8988T (cell line): ENCODE measurements around the gene EPHB3.

Experiments
- DNase-seq: peaks from one replicate; pipeline ENCODE4 v3.0.0; 2011

EPHB3 gene

DNA sequence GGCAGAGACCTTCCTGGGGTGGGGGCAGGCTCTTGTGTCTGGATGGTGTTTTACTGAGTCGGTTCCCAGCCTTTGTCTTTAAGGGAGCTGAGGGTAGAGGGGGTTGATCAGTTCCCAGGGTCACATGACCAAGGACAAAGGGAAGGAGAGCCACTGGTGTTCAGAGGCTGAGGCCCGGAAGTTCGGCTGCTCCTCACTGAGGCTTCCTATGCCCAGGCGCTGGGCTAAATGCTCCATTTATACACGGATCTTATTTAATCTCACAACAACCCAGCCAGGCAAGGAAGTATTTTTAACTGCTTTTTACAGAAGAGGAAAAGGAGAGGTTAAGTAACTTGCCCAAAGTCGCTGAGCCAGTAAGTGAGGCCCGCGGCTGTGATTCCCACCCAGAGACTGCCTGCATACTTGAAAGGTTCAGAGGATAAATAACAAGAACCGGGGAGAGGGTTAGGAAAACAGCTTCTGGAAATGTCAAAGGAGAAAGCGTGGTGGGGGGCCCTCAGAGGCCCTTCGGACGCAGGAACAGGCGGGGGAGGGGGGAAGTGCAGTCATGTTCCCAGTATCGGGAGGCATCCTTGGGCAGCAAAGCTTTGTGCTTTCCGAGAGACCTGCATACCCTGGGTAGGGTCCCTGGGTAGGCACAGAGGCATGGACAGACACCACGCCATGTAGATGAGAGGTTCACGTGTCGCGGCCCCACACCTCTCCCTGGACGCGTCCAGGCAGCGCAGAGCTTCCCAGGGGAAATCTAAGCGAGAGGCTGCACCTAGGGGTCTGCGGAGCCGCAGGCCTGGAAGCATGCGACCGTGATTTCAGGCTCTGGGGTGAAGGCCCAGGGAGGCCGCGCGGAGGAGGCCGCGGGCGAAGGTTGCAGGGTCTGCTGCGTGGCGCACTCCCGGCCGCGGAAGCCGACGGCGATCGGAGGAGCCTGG lies 21.3 kb downstream of the EPHB3 start:
- DNase-seq, result no peak

DNA sequence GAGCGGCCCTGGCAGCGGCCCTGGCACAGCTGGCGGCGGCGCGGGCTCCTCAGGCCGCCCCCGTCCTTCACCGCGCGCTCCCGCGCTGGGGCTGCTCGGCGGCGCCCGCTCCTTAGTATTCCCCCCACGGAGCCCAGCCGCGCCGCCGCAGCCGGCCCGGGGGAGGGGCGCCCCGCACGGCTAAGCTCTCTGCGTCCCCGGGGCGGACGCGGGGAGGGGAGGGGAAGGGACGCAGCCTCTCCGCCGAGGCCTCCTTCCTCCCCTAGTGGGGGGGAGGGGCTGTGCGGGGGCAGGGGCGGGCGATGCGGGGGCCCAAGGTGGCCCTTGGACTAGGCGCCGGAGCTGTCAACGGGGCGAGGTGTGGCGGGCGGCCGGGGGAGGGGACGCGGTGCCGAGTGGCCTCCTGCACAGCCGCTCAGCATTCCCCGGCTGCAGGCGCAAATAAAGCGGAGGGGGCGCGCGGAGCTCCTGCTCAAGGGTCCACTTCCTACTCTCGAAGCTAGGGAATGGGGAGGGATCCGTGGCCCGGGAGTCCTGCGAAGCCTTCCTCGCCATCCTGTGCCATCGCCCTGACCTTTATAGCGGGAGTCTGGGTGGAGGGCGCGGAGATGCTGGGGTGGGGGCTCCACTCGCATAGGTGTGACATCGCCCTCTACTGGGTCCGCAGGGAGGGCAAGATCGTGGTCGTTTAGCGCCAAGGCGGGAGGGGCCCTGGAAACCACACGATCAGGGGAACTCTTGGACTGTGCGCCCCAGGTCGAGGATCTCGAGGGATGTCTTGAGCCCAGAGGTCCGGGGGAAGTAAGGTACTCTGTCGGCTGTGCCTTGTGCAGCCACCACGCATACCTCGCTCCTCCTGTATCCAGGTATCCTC lies 22.2 kb downstream of the EPHB3 start:
- DNase-seq, result no peak

DNA sequence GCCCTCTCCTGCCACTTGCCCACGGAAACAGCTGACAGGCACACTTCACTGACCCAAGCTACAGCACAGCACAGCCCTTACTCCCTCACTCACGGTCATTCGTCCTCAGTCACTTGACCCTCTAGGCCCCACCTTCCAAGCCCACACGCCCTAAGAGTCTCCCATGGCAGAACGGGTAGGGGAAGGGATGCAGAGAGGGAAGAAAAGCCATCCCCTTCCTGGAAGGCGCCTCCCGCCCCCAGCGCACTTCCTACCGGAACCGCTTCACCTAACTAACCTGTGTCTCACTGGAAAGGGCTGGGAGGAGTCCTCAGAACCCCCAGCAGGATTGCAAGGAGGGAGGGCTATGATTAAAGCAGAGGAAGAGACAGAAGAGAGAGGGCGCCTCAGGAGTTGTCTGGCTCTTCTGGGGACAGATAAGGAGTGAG lies 22.9 kb downstream of the EPHB3 start:
- DNase-seq, result no peak

GRCh38 chr3:184585545-184585944 lies 24.0 kb downstream of the EPHB3 start:
- DNase-seq, result no peak

DNA sequence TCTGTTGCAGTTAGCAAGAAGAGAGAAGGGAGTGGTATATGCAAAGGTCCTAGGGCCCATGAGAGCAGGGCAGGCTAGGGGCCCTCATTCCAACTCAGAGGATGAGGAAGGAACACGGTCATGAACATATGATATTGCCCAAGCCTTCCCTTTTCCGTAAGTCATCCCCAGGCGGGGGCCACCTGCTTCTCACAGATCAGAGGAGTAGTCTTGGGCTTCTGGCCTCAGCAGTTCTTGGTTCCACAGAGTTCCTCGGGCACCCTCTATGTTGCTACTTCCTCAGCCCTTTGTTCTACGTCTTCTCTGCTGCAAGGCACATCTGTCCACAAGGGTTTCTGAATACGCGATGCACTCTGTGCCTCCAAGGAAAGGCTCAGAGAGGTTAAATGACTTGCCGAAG lies 25.3 kb downstream of the EPHB3 start:
- DNase-seq, result no peak

DNA sequence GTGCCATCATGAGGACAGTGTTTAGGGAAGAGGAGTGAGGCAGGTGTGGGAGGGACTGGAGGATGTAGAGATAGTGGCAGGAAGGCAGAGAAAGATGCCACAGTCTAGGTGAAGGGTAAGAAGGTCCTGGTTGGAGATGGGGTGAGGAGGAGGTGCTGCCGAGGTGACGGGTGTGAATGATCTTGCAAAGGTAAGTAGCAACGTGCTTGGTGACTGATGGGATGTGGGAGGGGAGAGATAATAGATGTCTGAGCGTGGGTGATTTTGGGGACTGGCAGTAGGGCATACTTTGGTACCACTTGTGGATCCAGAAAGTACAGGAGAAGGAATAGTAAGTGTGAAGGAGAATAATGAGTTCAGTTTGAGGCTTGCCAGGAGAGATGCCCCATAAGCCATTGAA lies 27.2 kb downstream of the EPHB3 start:
- no peak for DNase-seq

GRCh38 chr3:184590795-184591194 lies 29.2 kb downstream of the EPHB3 start:
- DNase-seq, result no peak

DNA sequence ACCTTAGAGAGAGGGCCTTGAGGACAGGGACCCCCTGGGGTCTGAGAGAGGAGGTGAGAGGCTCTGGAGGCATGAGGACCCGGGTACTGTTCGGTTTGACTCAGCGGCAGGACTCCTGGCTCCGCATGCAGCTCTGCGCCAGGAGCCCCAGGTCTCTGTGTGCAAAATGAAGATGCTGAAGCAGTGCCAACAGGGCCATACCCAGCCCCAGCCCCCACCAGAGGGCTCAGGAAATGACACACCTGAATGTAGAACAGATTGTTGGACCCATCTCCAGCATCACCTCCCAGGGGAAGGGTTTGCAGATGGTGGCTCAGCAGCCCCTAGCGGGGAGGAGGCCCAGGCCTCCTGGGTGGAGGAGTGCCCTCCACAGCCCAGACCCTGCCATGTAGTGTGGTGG lies 30.2 kb downstream of the EPHB3 start:
- DNase-seq, result no peak

DNA sequence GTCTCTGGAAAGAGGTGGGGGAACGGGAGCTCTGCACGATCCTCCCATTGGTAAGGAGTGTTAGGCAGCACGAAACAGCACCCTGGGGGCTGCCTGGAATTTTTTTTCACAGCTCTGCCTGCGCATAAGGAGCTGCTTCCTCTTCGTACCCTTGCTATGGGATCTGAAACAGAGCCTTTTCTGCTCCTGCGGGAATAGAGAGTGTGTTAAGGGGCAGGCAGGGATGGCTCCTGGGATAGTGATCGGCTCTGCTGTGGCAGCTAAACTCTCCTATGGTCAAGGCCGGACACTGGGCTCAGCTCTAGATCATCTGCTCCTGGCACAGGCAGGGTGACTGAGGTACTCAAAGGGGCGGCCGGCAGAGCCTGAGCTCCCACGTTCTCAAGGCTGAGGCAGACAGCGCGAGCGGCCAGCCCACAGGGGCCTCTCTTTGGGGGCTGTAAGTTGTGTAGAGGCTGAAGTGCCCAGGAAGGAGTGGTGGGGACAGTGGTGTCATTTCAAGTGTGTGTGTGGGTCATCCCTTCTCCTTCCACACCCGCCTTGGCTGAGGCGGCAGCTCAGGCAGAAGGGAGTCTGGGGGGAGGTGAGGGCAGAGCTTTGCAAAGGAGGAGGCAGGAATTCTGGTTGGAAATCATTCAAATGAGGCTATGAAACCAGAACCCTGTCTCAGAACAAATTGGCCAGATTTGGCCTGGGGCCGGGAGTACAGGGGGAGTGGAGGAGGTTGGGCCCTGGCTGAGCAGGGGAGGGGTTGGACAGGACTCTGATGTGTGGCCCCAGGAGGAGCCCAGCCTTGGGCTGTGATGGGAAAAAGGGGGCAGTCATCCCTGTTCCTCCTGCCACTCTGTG lies 31.0 kb downstream of the EPHB3 start:
- no peak for DNase-seq

DNA sequence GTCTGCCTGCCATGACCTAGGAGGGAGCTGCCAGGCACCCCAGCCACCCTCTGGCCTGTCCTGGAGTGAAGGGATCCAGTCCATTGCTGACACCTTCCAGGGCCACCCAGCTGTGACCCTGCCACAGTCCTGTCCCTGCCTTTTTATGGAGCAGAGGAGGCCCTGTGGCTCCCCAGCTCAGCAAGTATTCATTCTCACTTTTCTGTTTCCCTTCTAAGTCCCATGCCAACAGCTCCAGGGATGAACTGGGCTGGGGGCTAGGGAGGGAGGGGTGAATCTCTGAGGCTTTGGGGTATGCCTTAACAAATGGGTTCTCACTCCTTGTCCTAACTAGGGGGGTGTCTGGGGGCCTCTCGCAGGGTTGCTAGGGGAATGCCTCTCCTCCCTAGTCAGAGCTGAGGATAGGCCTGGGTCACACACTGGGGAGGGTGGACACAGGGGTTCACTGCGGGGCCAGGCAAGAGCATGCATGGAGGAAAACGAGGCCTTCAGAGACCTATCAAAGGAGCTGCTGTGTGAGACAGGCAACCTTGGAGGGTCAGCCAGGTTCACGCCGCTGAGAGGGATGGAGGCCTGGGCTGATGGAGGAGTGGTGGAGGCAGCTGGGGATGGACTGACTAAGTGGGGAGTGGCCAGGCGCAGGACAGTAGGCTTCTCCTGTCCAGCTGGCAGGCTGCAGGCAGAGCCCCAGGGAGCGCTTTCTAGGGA lies 31.8 kb downstream of the EPHB3 start:
- no peak for DNase-seq

DNA sequence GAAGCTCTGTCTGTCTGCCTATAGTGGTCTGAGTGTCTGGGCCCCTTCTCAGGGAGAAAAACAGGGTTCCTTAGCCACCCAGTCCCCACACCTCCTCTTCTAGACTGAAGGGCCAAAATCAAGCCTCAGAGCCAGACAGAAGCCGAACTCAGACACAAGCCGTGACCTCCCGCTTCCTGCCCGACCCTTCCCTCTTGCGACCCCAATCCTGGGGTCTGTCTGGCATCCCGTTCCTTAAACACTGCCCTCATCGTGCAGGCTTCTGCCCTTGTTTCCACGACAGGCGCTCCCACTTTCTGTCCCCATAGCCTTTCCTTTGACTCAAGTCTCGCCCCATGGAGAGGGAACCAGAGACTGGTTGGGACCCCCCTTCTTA lies 32.3 kb downstream of the EPHB3 start:
- DNase-seq, result no peak

- no peak for DNase-seq
Measured at GRCh38 chr3:184594371-184595001, 32.9 kb downstream of the EPHB3 start.

DNA sequence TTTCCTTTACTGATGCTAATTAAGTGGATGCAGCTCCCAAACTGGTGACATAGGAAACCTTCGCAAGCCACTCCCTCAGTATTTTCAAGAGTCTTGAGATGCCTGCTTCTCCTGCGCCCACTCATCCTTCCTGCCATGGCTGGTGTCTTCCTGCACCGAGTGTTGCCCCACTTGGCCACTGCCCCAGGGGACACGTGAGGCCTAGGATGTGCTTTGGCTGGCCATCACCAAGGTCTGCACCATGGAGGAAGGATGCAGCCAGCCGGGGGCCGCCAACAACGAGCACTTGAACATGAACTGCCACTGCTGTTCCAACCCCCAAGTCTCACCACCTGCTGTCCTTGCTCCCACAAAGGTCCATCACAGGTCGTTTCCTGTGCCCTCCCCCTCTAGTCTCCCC lies 34.1 kb downstream of the EPHB3 start:
- no peak for DNase-seq

GRCh38 chr3:184596233-184596632 lies 34.6 kb downstream of the EPHB3 start:
- DNase-seq, result no peak

GRCh38 chr3:184596886-184597575 lies 35.4 kb downstream of the EPHB3 start:
- DNase-seq, result no peak

DNA sequence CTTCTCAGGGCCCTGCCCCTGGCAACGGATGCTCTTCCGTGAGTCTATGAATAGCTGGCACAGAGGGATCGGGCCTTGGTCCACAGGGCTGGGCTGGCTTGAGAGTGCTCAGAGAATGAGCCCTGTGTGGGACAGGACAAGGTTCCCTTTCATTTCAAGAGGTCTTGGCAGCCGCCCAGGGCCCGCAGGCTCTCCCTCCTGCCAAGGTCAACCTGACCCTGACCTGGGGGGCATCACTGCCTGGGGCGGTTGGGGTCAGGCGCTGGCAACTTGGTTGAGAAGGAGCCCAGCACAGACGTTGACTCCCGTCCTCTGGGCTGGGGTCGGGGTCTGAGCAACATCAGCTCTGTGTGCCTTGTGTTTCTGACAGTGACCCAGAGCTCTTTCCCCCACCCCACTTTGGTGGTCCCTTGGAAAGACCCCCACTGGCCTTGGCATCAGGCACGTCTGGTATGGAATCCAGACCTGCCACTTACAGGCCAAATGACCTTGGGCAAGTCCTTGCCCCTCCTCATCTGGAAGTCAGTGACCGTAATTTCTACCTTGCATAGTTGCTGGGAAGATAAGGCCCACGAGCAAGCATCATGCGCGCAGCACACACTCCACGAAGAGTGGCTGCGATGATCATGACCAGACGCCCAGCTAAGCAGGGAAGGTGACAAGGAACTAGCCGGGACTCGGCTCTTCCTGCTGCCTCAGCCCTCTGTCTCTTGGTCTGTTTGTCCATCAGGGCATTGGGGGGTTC lies 36.4 kb downstream of the EPHB3 start:
- DNase-seq, result no peak

- no peak for DNase-seq
Measured at GRCh38 chr3:184598574-184598927, 37.0 kb downstream of the EPHB3 start.

DNA sequence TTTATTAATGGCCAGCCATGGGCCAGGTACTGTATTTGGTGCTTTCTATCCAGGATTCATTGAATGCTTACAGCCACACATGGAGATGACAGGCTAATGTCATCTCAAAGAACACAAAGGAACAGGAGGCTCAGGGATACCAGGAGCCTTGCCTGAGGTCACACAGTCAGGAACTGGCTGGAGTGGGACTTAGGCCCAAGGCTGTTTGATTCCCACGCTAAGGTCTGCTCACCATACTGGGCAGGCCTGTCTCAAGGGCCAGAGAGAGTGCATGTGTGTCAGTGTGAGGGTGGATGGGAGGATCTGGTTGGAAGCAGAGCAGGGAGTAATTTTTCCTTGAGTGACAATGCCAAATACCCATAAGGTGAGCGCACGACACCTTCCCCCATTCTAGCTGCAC lies 37.6 kb downstream of the EPHB3 start:
- no peak for DNase-seq

GRCh38 chr3:184600685-184601377 lies 39.2 kb downstream of the EPHB3 start:
- no peak for DNase-seq
